HG03280 (cell line): Measurements from ENCODE around the gene PHLDA1.

Experiments used
- ATAC-seq: cut with Tn5 transposase; IDR thresholded peaks from one replicate; pipeline ENCODE4 v1.9.1; 2021; ENCODE audit warnings: mild to moderate bottlenecking, moderate library complexity; ENCODE audit not compliant: unreplicated experiment

The PHLDA1 gene

DNA sequence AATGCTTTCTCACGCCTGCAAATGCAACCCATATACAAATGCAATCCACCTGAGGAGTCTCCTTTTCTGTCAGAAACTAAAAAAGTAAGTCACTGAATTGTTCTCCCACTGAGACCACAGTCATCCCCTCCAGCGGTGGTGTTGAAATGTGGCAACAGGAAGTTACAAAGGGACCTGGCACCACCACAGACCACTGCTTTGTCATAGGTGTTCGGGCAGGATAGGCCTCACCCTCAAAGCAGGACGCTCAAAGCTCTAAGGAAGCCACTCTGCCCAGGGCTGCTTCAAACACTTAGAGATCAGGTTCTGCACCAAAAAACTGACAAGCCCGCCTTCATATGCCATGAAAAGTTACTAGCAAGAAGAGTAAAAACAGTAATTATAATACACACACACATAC is 11.3 kb downstream of the PHLDA1 start:
- ATAC-seq: peak; percentile 54

DNA sequence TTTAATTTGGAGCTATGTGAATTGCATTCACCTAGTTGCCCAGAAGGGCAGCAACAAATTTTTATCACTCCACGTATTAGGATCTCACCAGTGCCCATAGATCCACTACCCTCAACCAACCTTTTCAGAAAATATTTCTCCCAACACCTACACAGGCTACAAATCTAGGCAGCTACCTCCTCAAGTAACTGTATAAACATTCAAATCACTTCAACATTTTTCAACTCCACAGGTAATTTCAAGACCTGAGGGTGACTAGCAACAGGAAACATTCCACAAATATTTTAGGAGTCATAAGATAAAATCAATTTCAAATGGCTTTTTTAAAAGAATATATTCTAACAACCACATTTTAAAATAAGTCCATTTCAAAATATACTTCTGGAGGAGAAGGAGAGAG is 12.9 kb downstream of the PHLDA1 start:
- no peak for ATAC-seq

DNA sequence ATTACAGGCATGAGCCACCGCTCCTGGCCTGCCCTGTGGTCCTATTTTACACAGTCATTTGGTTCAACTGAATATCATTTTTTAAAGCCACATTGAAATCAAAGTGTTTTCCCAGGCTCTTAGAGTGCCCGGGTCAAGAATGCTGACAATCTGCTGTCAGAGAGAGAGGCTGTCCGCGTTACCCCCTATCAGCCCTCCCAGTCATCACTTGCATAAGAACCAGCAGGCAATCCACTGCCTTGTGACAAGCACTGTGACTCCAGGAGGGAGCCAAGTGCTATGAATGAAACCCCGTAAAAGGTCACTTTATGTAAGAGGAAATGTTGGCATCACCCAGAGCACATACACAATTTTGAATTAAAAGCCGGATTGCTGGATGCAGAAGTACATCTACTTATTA is 13.5 kb downstream of the PHLDA1 start:
- no peak for ATAC-seq

- no peak for ATAC-seq
These were observed 17.6 kb downstream of the PHLDA1 start for GRCh38 chr12:76014007-76014406.

GRCh38 chr12:76013603-76014002 is 18.0 kb downstream of the PHLDA1 start:
- ATAC-seq: no peak

DNA sequence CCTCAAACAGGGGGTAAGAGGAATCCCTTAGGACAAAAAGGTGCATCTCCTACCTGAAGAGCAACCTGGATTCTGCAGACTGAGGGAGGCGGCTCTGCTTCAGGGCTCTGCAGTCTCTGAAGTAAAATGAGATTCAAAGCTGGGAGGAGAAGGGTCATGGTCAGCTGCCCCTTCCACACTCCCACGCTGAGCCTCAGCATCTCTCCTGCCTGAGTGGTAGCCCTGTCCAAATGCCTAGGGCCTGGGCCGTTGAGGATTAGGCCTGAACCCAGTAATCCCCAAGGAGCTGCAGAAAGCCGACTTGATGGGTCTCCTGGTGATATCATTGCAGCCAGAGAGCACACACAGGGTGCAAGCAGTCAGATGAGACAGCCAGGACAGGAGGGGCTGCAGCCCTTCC is 18.9 kb downstream of the PHLDA1 start:
- ATAC-seq: no peak

GRCh38 chr12:76010732-76011458 is 20.7 kb downstream of the PHLDA1 start:
- ATAC-seq: no peak

DNA sequence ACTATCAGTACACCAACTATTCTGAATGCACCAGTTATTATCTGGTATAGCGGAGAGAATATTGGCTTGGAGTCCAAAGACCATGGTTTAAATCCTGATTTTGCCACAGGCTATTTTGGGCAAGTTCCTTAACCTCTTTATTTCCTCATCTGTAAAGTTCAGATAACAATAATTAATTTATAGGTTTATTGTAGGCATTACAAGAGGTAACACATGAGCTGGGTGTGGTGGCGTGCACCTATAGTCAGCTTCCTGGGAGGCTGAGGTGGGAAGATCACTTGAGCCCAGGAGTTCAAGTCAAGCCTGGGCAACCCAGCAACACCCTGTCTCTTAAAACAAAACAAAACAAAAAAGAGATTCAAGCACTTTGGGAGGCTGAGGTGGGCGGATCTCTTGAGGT is 23.1 kb downstream of the PHLDA1 start:
- ATAC-seq: no peak

DNA sequence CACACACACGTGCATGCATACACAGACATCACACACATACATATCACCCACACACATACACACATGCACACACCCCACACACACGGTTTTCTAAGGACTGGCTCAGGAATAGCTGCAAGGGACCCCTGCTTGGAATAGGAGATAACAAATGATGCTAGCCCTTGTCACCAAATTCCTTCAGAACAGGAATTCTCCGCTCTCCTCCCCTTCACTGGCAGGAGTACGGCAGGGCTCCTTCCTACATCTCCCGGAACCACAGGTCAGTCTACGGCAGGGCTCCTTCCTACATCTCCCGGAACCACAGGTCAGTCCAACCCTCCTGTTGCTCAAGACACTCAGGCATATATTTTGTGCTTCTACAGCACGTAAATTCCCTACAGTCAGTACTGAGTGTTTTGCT is 23.9 kb downstream of the PHLDA1 start:
- ATAC-seq: no peak

GRCh38 chr12:76006028-76006925 is 25.3 kb downstream of the PHLDA1 start:
- no peak for ATAC-seq

GRCh38 chr12:76003355-76003638 is 28.3 kb downstream of the PHLDA1 start:
- ATAC-seq: no peak

- ATAC-seq: no peak
These were observed 28.8 kb downstream of the PHLDA1 start for GRCh38 chr12:76002598-76003354.

GRCh38 chr12:75998292-75999063 is 33.1 kb downstream of the PHLDA1 start:
- ATAC-seq: no peak

- no peak for ATAC-seq
These were observed 33.9 kb downstream of the PHLDA1 start for GRCh38 chr12:75997658-75998057.

- ATAC-seq: no peak
These were observed 34.6 kb downstream of the PHLDA1 start for GRCh38 chr12:75996861-75997447.

GRCh38 chr12:75995691-75996090 is 35.9 kb downstream of the PHLDA1 start:
- no peak for ATAC-seq

GRCh38 chr12:75994069-75994740 is 37.4 kb downstream of the PHLDA1 start:
- ATAC-seq: no peak

- no peak for ATAC-seq
These were observed 39.8 kb downstream of the PHLDA1 start for GRCh38 chr12:75991753-75992152.

DNA sequence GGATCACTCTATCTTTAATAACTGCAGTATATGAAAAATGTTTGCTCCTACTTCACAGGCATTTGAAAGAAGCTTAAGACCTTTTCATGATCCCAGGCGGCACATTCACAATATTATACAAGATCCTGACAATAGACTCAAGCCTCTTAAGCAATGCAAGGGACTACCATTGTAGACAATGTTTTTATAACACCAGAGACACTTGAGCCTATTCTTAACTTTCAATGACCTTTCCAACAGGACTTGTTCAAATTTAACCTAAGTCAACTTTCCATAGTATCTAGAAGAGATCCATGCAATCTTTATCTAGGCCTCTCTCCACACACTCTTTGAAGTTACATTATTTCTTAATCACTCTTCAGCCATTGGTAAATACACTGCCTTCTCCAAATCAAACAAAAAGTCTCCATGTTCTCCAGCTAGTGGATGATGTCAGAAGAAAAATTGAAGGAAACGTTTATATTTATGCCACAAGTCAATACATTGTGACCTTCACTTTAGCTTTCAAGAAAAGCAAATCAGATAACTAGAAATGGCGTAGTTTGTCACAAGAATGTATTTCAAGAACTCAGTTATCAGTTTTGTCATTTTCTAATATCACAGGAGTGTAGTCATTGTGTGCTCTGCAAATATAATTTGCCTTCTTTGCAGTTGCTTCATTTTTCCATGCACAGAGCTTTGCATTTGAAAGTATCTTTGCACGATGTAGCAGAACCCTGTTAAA is 41.2 kb downstream of the PHLDA1 start:
- ATAC-seq: no peak
